AG09309 (cell line): ENCODE measurements around the gene PKLR.

Experiments used
- DNase-seq: peaks from one replicate; pipeline ENCODE4 v3.0.0-alpha.2; 2010; ENCODE audit warnings: low read depth
- H3K4me3 ChIP-seq: 2 replicates; pipeline ENCODE4 v1.5.1; 2011; ENCODE audit warnings: mild to moderate bottlenecking, low read depth, low read length, moderate library complexity; ENCODE audit not compliant: control insufficient read depth
- CTCF ChIP-seq: IDR thresholded peaks from 2 replicates; pipeline ENCODE4 v1.5.1; 2011; ENCODE audit warnings: mild to moderate bottlenecking, low read depth, low read length, inconsistent platforms; ENCODE audit not compliant: insufficient read depth, control insufficient read depth; ENCODE audit errors: missing control alignments

PKLR gene

GRCh38 chr1:155266553-155266952 is 34.7 kb downstream of the PKLR start:
- TF ChIP-seq CTCF: no peak
- DNase-seq: no peak
- H3K4me3 ChIP-seq: no peak overlapping the region

DNA sequence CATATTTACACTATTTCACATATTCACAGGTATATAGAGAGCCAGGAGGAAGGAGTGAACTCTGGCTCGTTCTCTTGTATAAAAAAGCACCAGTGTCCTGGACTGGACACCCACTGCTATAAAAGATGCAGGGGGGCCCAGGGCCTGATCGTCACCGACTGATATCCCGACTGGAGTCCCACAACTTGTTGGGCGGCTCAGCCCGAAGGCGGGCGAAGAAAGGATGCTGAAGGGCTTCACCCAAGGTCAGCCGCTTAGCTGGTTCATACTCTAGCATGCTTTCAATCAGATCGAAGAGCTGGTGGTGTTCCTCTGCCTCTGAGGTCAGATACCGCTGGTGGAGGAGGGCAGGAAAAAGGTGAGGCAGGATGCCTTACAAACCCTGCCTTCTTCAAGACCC is 38.2 kb downstream of the PKLR start:
- TF ChIP-seq CTCF: no peak
- H3K4me3 ChIP-seq: no peak overlapping the region
- no peak for DNase-seq

DNA sequence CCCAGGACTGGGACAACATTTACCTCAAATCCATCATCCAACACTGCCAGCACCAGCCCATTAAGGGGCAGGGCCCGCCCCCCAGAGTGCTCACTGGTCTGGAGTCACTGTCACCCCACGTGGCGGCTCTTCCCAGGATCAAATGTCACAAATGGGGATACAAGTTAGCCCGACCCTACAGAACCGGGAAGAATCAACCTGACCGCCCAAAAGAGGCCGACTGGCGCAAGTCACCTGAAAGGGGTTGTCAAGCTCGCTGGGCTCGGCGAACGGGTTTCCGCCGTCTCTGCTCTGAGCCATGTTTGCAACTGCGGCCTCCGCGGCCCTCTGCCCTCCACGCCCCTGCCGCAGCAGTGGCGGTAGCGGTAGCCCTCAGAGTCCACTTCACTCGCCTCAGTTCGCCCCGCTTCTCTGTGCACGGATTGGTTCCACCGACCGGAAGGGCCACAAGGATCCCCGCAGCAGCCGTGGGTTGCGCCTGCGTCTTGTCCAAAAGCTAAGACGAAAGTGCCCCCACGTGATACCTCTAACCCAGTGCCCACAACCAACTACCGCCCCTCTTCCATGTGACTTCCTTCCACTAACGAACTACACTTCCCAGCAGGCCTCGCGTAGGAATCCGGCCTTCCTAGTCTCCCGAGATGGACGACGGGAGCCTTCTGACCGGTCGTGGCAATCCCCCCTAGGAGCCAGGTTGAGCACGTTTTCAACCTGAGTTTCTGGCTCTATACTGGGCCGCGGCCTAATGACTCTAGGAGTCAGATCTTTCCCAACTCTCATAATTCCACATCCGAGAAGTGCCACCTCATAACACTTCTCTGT is 39.2 kb downstream of the PKLR start, which contains the start of gene SCAMP3:
TSS of gene SCAMP3 (minus strand) at position 509 of the 822 bp plus-strand sequence. CDS start at position 300, 209 bp downstream.
- DNase-seq: peak; percentile 92
- peak within 1 kb of the TSS; percentile 81 for H3K4me3 ChIP-seq
- no peak for TF ChIP-seq CTCF

GRCh38 chr1:155261493-155261851 is 39.8 kb downstream of the PKLR start:
- peak overlapping the region; percentile 81 for H3K4me3 ChIP-seq
- no peak for TF ChIP-seq CTCF
- no peak for DNase-seq

GRCh38 chr1:155260276-155260675 is 41.0 kb downstream of the PKLR start:
- no peak for DNase-seq
- TF ChIP-seq CTCF: no peak
- no peak overlapping the region for H3K4me3 ChIP-seq

- no peak for DNase-seq
- peak overlapping the region; percentile 62 for H3K4me3 ChIP-seq
- TF ChIP-seq CTCF: no peak
Measured at GRCh38 chr1:155256058-155256852, 45.0 kb downstream of the PKLR start.
